ENCODE measurements around the gene CRIP1.

Gene CRIP1

GRCh38 chr14:105496831-105497591, 10.3 kb downstream of the CRIP1 start:
- Histone ChIP-seq H3K4me2 (ENCODE audit: low read depth, low read length, poor library complexity, severe bottlenecking) (no peak overlapping the region), H3K27ac (ENCODE audit: low read depth, low read length) (no peak overlapping the region), H3K4me3 (ENCODE audit: insufficient read depth, low read length, poor library complexity, severe bottlenecking) (no peak overlapping the region), H3F3A (ENCODE audit: insufficient read depth) (0 out of 2 replicates have a peak, but pooled peaks cover 2% of the 10 kb centered on the region), H3K9ac (ENCODE audit: low read length) (no peak overlapping the region), H3K9me3 (ENCODE audit: insufficient read depth, low read length) (no peaks in the 10 kb centered on the region), H3K79me2 (ENCODE audit: insufficient read depth, low read length) (no peaks in the 10 kb centered on the region), H2AFZ (ENCODE audit: low read depth, low read length, severe bottlenecking) (no peak overlapping the region), H3K36me3 (ENCODE audit: low read length) (no peaks in the 10 kb centered on the region), H4K20me1 (ENCODE audit: low read depth, low read length) (no peaks in the 10 kb centered on the region), H3K9me2 (replicated peaks; ENCODE audit: insufficient read depth, low read length) (no peaks in the 10 kb centered on the region), H3K27me3 (ENCODE audit: low read length) (no peaks in the 10 kb centered on the region)
- TF ChIP-seq CTCF (IDR thresholded peaks at IDR 0.05; ENCODE audit: insufficient read depth, low read length, poor library complexity, severe bottlenecking) (no peak), EZH2phosphoT487 (conservative IDR thresholded peaks at IDR 0.05; ENCODE audit: low read length) (no peak)

- no peaks in the 10 kb centered on the region for H3K27me3 ChIP-seq (ENCODE audit: low read length)
- no peak overlapping the region for H3K27ac ChIP-seq (ENCODE audit: low read depth, low read length)
- no peak overlapping the region for H3K9ac ChIP-seq (ENCODE audit: low read length)
- H2AFZ ChIP-seq (ENCODE audit: low read depth, low read length, severe bottlenecking): no peak overlapping the region
- H3K9me2 ChIP-seq (replicated peaks; ENCODE audit: insufficient read depth, low read length): no peaks in the 10 kb centered on the region
- H3K9me3 ChIP-seq (ENCODE audit: insufficient read depth, low read length): no peaks in the 10 kb centered on the region
- no peak overlapping the region for H3K4me2 ChIP-seq (ENCODE audit: low read depth, low read length, poor library complexity, severe bottlenecking)
- no peak overlapping the region for H3K4me3 ChIP-seq (ENCODE audit: insufficient read depth, low read length, poor library complexity, severe bottlenecking)
- TF ChIP-seq EZH2phosphoT487 (conservative IDR thresholded peaks at IDR 0.05; ENCODE audit: low read length) (no peak), CTCF (IDR thresholded peaks at IDR 0.05; ENCODE audit: insufficient read depth, low read length, poor library complexity, severe bottlenecking) (no peak)
- no peaks in the 10 kb centered on the region for H3K79me2 ChIP-seq (ENCODE audit: insufficient read depth, low read length)
- no peaks in the 10 kb centered on the region for H3K36me3 ChIP-seq (ENCODE audit: low read length)
- no peaks in the 10 kb centered on the region for H4K20me1 ChIP-seq (ENCODE audit: low read depth, low read length)
- no peaks in the 10 kb centered on the region for H3F3A ChIP-seq (ENCODE audit: insufficient read depth)
Observed at GRCh38 chr14:105497671-105498429, 11.2 kb downstream of the CRIP1 start.

GRCh38 chr14:105498430-105499255, 12.0 kb downstream of the CRIP1 start:
- TF ChIP-seq EZH2phosphoT487 (conservative IDR thresholded peaks at IDR 0.05; ENCODE audit: low read length) (no peak), CTCF (IDR thresholded peaks at IDR 0.05; ENCODE audit: insufficient read depth, low read length, poor library complexity, severe bottlenecking) (no peak)
- Histone ChIP-seq H4K20me1 (ENCODE audit: low read depth, low read length) (no peaks in the 10 kb centered on the region), H3K4me2 (ENCODE audit: low read depth, low read length, poor library complexity, severe bottlenecking) (no peak overlapping the region), H3K4me3 (ENCODE audit: insufficient read depth, low read length, poor library complexity, severe bottlenecking) (no peak overlapping the region), H2AFZ (ENCODE audit: low read depth, low read length, severe bottlenecking) (no peak overlapping the region), H3K9ac (ENCODE audit: low read length) (no peak overlapping the region), H3K27me3 (ENCODE audit: low read length) (no peaks in the 10 kb centered on the region), H3K9me3 (ENCODE audit: insufficient read depth, low read length) (no peaks in the 10 kb centered on the region), H3F3A (ENCODE audit: insufficient read depth) (no peaks in the 10 kb centered on the region), H3K27ac (ENCODE audit: low read depth, low read length) (no peak overlapping the region), H3K9me2 (replicated peaks; ENCODE audit: insufficient read depth, low read length) (no peaks in the 10 kb centered on the region), H3K36me3 (ENCODE audit: low read length) (no peaks in the 10 kb centered on the region), H3K79me2 (ENCODE audit: insufficient read depth, low read length) (no peaks in the 10 kb centered on the region)

All from SU-DHL-6 (cell line).